HepG2 (cell line): ENCODE measurements around the gene RDH11.

ENCODE experiments used
- HOMEZ ChIP-seq: IDR thresholded peaks from 2 replicates; pipeline ENCODE4 v1.6.1; 2016; ENCODE audit warnings: low read depth
- PBX3 ChIP-seq: sonication (generic); formaldehyde crosslinking; IDR thresholded peaks from 2 replicates; pipeline ENCODE4 v1.8.1; 2023; ENCODE audit warnings: missing genetic modification reagents, inconsistent platforms, borderline replicate concordance
- RAD51 ChIP-seq: fragments of 450-650 bp; IDR thresholded peaks from 2 replicates; pipeline ENCODE4 v1.6.1; 2016; ENCODE audit warnings: borderline replicate concordance
- SRF ChIP-seq: IDR thresholded peaks from 2 replicates; pipeline ENCODE4 v1.6.1; 2011; ENCODE audit warnings: mild to moderate bottlenecking, low read depth, low read length, moderate library complexity
- ZNF512 ChIP-seq: sonication (generic); formaldehyde crosslinking; IDR thresholded peaks from 2 replicates; pipeline ENCODE4 v1.4.0; 2020; ENCODE audit warnings: mild to moderate bottlenecking, missing genetic modification reagents
- ZNF703 ChIP-seq: sonication (generic); formaldehyde crosslinking; IDR thresholded peaks from 2 replicates; pipeline ENCODE4 v1.5.1; 2020; ENCODE audit warnings: missing genetic modification reagents, mild to moderate bottlenecking, moderate library complexity, borderline replicate concordance

- no peak for TF ChIP-seq ZNF703 (CRISPR knock-in tag)
- TF ChIP-seq ZNF512 (CRISPR knock-in tag): no peak
- no peak for TF ChIP-seq PBX3 (CRISPR knock-in tag)
- no peak for TF ChIP-seq HOMEZ (CRISPR knock-in tag)
- no peak for TF ChIP-seq RAD51
- TF ChIP-seq SRF: no peak
These were observed 59.1 kb downstream of the RDH11 start for GRCh38 chr14:67636361-67636919.
